A549 (cell line): ENCODE measurements around the gene SEPTIN12. TPM values are rescaled to one million over a fixed set of nuclear protein-coding genes. Genes with fewer than 3 reads are reported as not detected.

Experiments
- ATAC-seq, 2 experiments: fragments of 200-7000 bp in 1 of 2; fragments of >200 bp in 1 of 2; cut with Nextera tagmentation in 1 of 2; cut with Tn5 transposase in 1 of 2; 3 replicates each; pipeline versions ENCODE4 v1.8.0 to v1.9.1; 2018 to 2020; ENCODE audit warnings: mild to moderate bottlenecking in 1 of 2, moderate library complexity in 1 of 2
- CTCF ChIA-PET: fragments of 300-600 bp; sonication (Branson Sonifier 250); formaldehyde crosslinking; extraction: SDS; loops from one replicate; lab custom pipeline; 2021; ENCODE audit warnings: antibody characterized with exemption, inconsistent platforms; lab: Yijun Ruan, JAX
- POLR2A ChIA-PET: fragments of 350-600 bp; formaldehyde crosslinking; extraction: SDS; loops from one replicate; lab custom pipeline; 2021; ENCODE audit warnings: antibody characterized with exemption, inconsistent platforms; lab: Yijun Ruan, JAX
- DNase-seq, 2 experiments: peaks; one replicate each; pipeline versions ENCODE4 v3.0.0 to v3.0.0-alpha.2; 2011 to 2016; ENCODE audit warnings: low read depth in 1 of 2, low spot score in 1 of 2
- FAIRE-seq: peaks from 2 replicates; lab custom pipeline; 2011; peaks lifted over from hg19 to GRCh38; lab: Jason Lieb, UNC
- H3K27ac ChIP-seq, 2 experiments: fragments of >200 bp; sonication (Bioruptor Twin); formaldehyde crosslinking; 3 replicates each; pipeline ENCODE4 v1.5.1; 2016 to 2017
- H3K4me1 ChIP-seq: fragments of >200 bp; sonication (Bioruptor Twin); formaldehyde crosslinking; 3 replicates; pipeline ENCODE4 v1.6.1; 2016
- H3K4me2 ChIP-seq: fragments of >200 bp; sonication (Bioruptor Twin); formaldehyde crosslinking; 3 replicates; pipeline ENCODE4 v1.6.1; 2016
- H3K4me3 ChIP-seq: fragments of >200 bp; sonication (Bioruptor Twin); formaldehyde crosslinking; 3 replicates; pipeline ENCODE4 v1.5.1; 2016
- H3K9me3 ChIP-seq: fragments of >200 bp; sonication (Bioruptor Twin); formaldehyde crosslinking; 3 replicates; pipeline ENCODE4 v1.6.1; 2016
- BCL3 ChIP-seq: fragments of >200 bp; sonication (Bioruptor Twin); formaldehyde crosslinking; IDR thresholded peaks from 3 replicates; pipeline ENCODE4 v1.6.1; 2016
- BHLHE40 ChIP-seq: IDR thresholded peaks from 2 replicates; pipeline ENCODE4 v1.6.1; 2012; ENCODE audit warnings: low read depth, low read length, inconsistent platforms
- CBX8 ChIP-seq: fragments of 200-600 bp; sonication (generic); IDR thresholded peaks from 2 replicates; pipeline ENCODE4 v1.6.1; 2016
- CEBPB ChIP-seq, 2 experiments: fragments of >200 bp in 1 of 2; sonication (Bioruptor Twin) in 1 of 2; formaldehyde crosslinking in 1 of 2; IDR thresholded peaks; 2 replicates each; pipeline ENCODE4 v1.6.1; 2012 to 2016
- EP300 ChIP-seq, 2 experiments: fragments of >200 bp; sonication (Bioruptor Twin); formaldehyde crosslinking; IDR thresholded peaks; 2 replicates in 1 of 2; 3 replicates in 1 of 2; pipeline ENCODE4 v1.6.1; 2016 to 2017
- FOSB ChIP-seq: fragments of 250-450 bp; sonication (Bioruptor Pico); IDR thresholded peaks from 2 replicates; pipeline ENCODE4 v1.5.0; 2020; ENCODE audit warnings: mild to moderate bottlenecking, moderate library complexity
- FOSL2 ChIP-seq, 2 experiments: fragments of 450-650 bp in 1 of 2; fragments of >200 bp in 1 of 2; sonication (Bioruptor Twin) in 1 of 2; formaldehyde crosslinking; IDR thresholded peaks; 2 replicates each; pipeline versions ENCODE4 v1.5.0 to v1.6.1; 2016 to 2020; ENCODE audit warnings: mild to moderate bottlenecking in 1 of 2, moderate library complexity in 1 of 2
- HDAC2 ChIP-seq: fragments of 200-600 bp; sonication (generic); IDR thresholded peaks from 2 replicates; pipeline ENCODE4 v1.6.1; 2016
- HEYL ChIP-seq: fragments of 250-450 bp; sonication (Bioruptor Pico); IDR thresholded peaks from 2 replicates; pipeline ENCODE4 v1.8.0; 2021; ENCODE audit warnings: mild to moderate bottlenecking, moderate library complexity
- HOXA7 ChIP-seq: fragments of 250-450 bp; sonication (Bioruptor Pico); IDR thresholded peaks from 2 replicates; pipeline ENCODE4 v1.5.0; 2020; ENCODE audit warnings: mild to moderate bottlenecking, moderate library complexity
- JUNB ChIP-seq: fragments of >200 bp; sonication (Bioruptor Twin); formaldehyde crosslinking; IDR thresholded peaks from 2 replicates; pipeline ENCODE4 v1.6.1; 2016
- KDM1A ChIP-seq: fragments of 200-600 bp; sonication (generic); IDR thresholded peaks from 2 replicates; pipeline ENCODE4 v1.6.1; 2016; ENCODE audit warnings: low read depth, mild to moderate bottlenecking
- MAFK ChIP-seq: fragments of 450-650 bp; IDR thresholded peaks from 2 replicates; pipeline ENCODE4 v1.6.1; 2014; ENCODE audit not compliant: partially characterized antibody
- MAZ ChIP-seq: fragments of 150-350 bp; IDR thresholded peaks from 2 replicates; pipeline ENCODE4 v1.6.1; 2014; ENCODE audit warnings: antibody characterized with exemption, low read depth, low read length, borderline replicate concordance
- NR3C1 ChIP-seq: fragments of >200 bp; sonication (Bioruptor Twin); formaldehyde crosslinking; IDR thresholded peaks from 3 replicates; pipeline ENCODE4 v1.6.1; 2017
- REST ChIP-seq: fragments of 200-600 bp; sonication (generic); IDR thresholded peaks from 2 replicates; pipeline ENCODE4 v1.6.1; 2016; ENCODE audit warnings: antibody characterized with exemption, mild to moderate bottlenecking, moderate library complexity
- RNF2 ChIP-seq: fragments of 200-600 bp; sonication (generic); IDR thresholded peaks from 2 replicates; pipeline ENCODE4 v1.6.1; 2016; ENCODE audit warnings: low read depth, mild to moderate bottlenecking, antibody characterized with exemption, moderate library complexity, borderline replicate concordance
- ZNF302 ChIP-seq: fragments of 250-450 bp; sonication (Bioruptor Pico); IDR thresholded peaks from 2 replicates; pipeline ENCODE4 v1.9.0; 2021; ENCODE audit warnings: inconsistent platforms, mild to moderate bottlenecking, moderate library complexity
- WGBS: methylation state at CpG from one replicate; pipeline ENCODE4 v1.1.6; 2017; ENCODE audit errors: missing lambda C conversion rate; 5-methylcytosine and 5-hydroxymethylcytosine counted together
- polyA plus RNA-seq, 4 experiments: library from polyadenylated mRNA; depleted of rRNA in 3 of 4; stranded (reverse); fragments of >200 nt; fragmentation: RNase III in 1 of 4; extraction: RNeasy Plus Mini Kit Qiagen cat#74134 plus additional on column Dnase treatment in 1 of 4; gene quantifications; 2 replicates in 3 of 4; 3 replicates in 1 of 4; pipeline ENCODE4 v1.2.3, GENCODE V29; 2011 to 2017
- TF ChIP-seq, protein P1 (sequence below): fragments of 450-650 bp; IDR thresholded peaks from 2 replicates; pipeline ENCODE4 v1.6.1; 2014; ENCODE audit warnings: antibody characterized with exemption
- TF ChIP-seq, protein P2 (sequence below): IDR thresholded peaks from 2 replicates; pipeline ENCODE4 v1.6.1; 2012
- TF ChIP-seq, protein P3 (sequence below): fragments of 250-450 bp; sonication (Bioruptor Pico); IDR thresholded peaks from 2 replicates; pipeline ENCODE4 v1.5.0; 2021; ENCODE audit warnings: mild to moderate bottlenecking, moderate library complexity, borderline replicate concordance
- TF ChIP-seq, protein P4 (sequence below): fragments of >200 bp; sonication (Bioruptor Twin); formaldehyde crosslinking; IDR thresholded peaks from 3 replicates; pipeline ENCODE4 v1.5.1; 2016
- TF ChIP-seq, protein P5 (sequence below): fragments of >200 bp; sonication (Bioruptor Twin); formaldehyde crosslinking; IDR thresholded peaks from 2 replicates; pipeline ENCODE4 v1.6.1; 2016

The SEPTIN12 gene
- polyA plus RNA-seq, 2 of the 4 experiments (the other 2 are of a cell fraction), result 0.14 TPM; not detected in 1

DNA sequence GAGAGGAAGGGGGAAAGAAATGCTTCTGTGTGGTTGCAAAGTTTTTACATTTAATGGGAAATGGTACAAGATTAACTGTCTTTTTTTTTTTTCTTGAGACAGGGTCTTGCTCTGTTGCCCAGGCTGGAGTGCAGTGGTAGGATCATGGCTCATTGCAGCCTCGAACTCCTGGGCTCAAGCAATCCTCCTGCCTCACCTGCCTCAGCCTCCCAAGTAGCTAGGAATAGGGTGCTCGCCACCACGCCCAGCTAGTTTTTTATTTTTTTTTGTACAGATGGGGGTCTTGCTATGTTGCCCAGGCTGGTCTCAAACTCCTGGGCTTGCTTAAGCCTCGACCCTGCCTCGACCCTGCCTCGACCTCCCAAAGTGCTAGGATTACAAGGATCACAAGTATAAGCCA is 18.1 kb upstream of the SEPTIN12 start (continued):
- TF ChIP-seq MAZ (no peak), FOSL2 (IDR thresholded peaks at IDR 0.05) (no peak), FOSL2 (CRISPR knock-in tag; IDR thresholded peaks at IDR 0.05) (no peak), JUNB (no peak), HDAC2 (no peak), MAFK (no peak), NR3C1 (no peak)
- TF ChIP-seq, protein P1, sequence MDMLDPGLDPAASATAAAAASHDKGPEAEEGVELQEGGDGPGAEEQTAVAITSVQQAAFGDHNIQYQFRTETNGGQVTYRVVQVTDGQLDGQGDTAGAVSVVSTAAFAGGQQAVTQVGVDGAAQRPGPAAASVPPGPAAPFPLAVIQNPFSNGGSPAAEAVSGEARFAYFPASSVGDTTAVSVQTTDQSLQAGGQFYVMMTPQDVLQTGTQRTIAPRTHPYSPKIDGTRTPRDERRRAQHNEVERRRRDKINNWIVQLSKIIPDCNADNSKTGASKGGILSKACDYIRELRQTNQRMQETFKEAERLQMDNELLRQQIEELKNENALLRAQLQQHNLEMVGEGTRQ, result no peak

DNA sequence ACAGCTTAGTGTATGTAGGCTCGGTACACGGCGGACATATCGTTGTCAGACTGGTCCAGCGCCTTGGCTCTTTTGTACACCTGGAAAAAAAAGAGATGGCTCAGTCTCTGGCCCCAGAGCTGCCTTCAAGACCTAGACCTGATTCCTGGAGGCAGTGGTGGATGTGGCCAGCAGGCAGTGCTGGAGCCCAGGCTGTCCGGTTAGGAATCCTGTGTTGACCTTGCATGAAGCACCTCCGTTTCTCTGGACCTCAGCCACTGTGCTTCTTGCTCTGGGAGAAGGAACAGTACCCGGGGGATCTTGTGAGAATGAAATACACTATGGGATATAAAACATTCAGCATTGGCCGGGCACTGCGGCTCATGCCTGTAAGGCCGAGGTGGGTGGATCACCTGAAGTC is 17.1 kb upstream of the SEPTIN12 start:
- POLR2A ChIA-PET, result no interaction called here
- FAIRE-seq (no peak), DNase-seq (no peak), ATAC-seq (no peak)
- TF ChIP-seq RNF2 (no peak), MAZ (no peak), BCL3 (no peak), HOXA7 (no peak), EP300 (IDR thresholded peaks at IDR 0.05) (no peak), KDM1A (no peak), CEBPB (IDR thresholded peaks at IDR 0.05) (no peak), CBX8 (no peak), ZNF302 (CRISPR knock-in tag) (no peak)
- TF ChIP-seq, protein P2, sequence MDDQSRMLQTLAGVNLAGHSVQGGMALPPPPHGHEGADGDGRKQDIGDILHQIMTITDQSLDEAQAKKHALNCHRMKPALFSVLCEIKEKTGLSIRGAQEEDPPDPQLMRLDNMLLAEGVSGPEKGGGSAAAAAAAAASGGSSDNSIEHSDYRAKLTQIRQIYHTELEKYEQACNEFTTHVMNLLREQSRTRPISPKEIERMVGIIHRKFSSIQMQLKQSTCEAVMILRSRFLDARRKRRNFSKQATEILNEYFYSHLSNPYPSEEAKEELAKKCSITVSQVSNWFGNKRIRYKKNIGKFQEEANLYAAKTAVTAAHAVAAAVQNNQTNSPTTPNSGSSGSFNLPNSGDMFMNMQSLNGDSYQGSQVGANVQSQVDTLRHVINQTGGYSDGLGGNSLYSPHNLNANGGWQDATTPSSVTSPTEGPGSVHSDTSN, result no peak
- H3K4me2 ChIP-seq, result no peak overlapping the region
- H3K9me3 ChIP-seq, result no peaks in the 10 kb centered on the region
- H3K4me3 ChIP-seq, result no peak overlapping the region
- peaks cover 17% of the 10 kb centered on the region for H3K4me1 ChIP-seq
- no peak overlapping the region for H3K27ac ChIP-seq
- 86% methylated on average over 11 of the region's 11 CpGs for WGBS
- CTCF ChIA-PET, result interaction anchor here (0.8 kb wide), 2 partner anchors 20 to 55 kb away, joined by 3 read pairs; no protein-coding TSS in a partner anchor

GRCh38 chr16:4803898-4804762 is 16.0 kb upstream of the SEPTIN12 start:
- no peak overlapping the region for H3K27ac ChIP-seq
- H3K4me3 ChIP-seq, result no peak overlapping the region
- CTCF ChIA-PET, result interaction anchor here (0.8 kb wide), 2 partner anchors 21 to 56 kb away, joined by 3 read pairs; no protein-coding TSS in a partner anchor
- TF ChIP-seq, protein P3, sequence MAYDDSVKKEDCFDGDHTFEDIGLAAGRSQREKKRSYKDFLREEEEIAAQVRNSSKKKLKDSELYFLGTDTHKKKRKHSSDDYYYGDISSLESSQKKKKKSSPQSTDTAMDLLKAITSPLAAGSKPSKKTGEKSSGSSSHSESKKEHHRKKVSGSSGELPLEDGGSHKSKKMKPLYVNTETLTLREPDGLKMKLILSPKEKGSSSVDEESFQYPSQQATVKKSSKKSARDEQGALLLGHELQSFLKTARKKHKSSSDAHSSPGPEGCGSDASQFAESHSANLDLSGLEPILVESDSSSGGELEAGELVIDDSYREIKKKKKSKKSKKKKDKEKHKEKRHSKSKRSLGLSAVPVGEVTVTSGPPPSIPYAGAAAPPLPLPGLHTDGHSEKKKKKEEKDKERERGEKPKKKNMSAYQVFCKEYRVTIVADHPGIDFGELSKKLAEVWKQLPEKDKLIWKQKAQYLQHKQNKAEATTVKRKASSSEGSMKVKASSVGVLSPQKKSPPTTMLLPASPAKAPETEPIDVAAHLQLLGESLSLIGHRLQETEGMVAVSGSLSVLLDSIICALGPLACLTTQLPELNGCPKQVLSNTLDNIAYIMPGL (CRISPR knock-in tag), result no peak
- TF ChIP-seq REST (no peak), FOSB (CRISPR knock-in tag) (no peak), BHLHE40 (no peak), HEYL (CRISPR knock-in tag) (no peak), FOSL2 (IDR thresholded peaks at IDR 0.05) (no peak), FOSL2 (CRISPR knock-in tag; IDR thresholded peaks at IDR 0.05) (no peak)
- TF ChIP-seq, protein P4, sequence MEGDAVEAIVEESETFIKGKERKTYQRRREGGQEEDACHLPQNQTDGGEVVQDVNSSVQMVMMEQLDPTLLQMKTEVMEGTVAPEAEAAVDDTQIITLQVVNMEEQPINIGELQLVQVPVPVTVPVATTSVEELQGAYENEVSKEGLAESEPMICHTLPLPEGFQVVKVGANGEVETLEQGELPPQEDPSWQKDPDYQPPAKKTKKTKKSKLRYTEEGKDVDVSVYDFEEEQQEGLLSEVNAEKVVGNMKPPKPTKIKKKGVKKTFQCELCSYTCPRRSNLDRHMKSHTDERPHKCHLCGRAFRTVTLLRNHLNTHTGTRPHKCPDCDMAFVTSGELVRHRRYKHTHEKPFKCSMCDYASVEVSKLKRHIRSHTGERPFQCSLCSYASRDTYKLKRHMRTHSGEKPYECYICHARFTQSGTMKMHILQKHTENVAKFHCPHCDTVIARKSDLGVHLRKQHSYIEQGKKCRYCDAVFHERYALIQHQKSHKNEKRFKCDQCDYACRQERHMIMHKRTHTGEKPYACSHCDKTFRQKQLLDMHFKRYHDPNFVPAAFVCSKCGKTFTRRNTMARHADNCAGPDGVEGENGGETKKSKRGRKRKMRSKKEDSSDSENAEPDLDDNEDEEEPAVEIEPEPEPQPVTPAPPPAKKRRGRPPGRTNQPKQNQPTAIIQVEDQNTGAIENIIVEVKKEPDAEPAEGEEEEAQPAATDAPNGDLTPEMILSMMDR, result no peak
- TF ChIP-seq, protein P5, sequence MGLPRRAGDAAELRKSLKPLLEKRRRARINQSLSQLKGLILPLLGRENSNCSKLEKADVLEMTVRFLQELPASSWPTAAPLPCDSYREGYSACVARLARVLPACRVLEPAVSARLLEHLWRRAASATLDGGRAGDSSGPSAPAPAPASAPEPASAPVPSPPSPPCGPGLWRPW, result no peak

More at GRCh38 chr16:4803898-4804762, 16.0 kb upstream of the SEPTIN12 start:
- Histone ChIP-seq H3K4me1 (peaks cover 17% of the 10 kb centered on the region), H3K4me2 (peak overlapping the region; percentile 88; the same call in 1 of the 3 replicates), H3K9me3 (no peaks in the 10 kb centered on the region)
- FAIRE-seq (no peak), ATAC-seq (no peak), DNase-seq (no peak)
- POLR2A ChIA-PET, result no interaction called here
- 90% methylated on average over 22 of the region's 26 CpGs for WGBS
